ENCODE results near the gene RAB6C. TPM values are rescaled to one million over a fixed set of nuclear protein-coding genes. Genes with fewer than 3 reads are reported as not detected.
"Not testable (repeated sequence)": the region's sequence is repeated elsewhere in the genome, so short reads cannot be mapped to it uniquely, and the experiment has no call there.

RAB6C gene
- total and polyA plus RNA-seq, 10 of the 15 experiments (the other 5 are each of a cell fraction or from before 2014, with no cell fraction given) = not detected

DNA sequence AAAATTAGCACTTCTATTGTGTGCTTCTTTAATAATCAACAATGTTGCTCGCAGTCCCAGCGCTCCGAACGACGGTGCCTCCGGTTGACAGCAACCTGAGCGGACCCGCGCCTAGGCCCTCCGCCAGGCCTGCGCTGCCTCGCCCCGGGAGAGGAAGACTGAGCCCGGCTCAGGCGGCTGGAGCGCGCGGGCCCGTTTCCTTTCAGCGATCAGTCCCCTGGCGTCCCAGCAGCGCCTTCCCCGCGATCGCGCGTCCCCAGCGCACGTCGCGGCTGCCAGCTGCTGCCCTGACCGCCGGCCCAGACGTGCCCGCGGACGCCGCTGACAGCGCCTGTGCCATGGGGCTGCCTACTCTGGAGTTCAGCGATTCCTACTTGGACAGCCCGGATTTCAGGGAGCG lies 26.4 kb downstream of the RAB6C start:
- H3K27me3 ChIP-seq (replicated peaks in 1 of 2; ENCODE audit: control insufficient read depth in 2 of 2, insufficient read depth in 2 of 2, low read length in 1 of 2); BruUV-seq (replicated peaks); DNase-seq (ENCODE audit: low read depth, low spot score); H3K9me3 ChIP-seq (replicated peaks; ENCODE audit: control insufficient read depth, insufficient read depth, low read length); H3K79me2 ChIP-seq (ENCODE audit: control insufficient read depth, insufficient read depth, low read length); H3K4me3 ChIP-seq; intact Hi-C loops (cut with micrococcal nuclease; ENCODE audit: unreplicated experiment); SMC1A ChIA-PET (ENCODE audit: uncharacterized antibody, unreplicated experiment); RAD21 ChIA-PET (ENCODE audit: unreplicated experiment); H3K27ac ChIP-seq (ENCODE audit: control insufficient read depth, insufficient read depth); ATAC-seq; H3K4me1 ChIP-seq (ENCODE audit: control insufficient read depth, insufficient read depth, low read length); H3K9ac ChIP-seq (ENCODE audit: control insufficient read depth, insufficient read depth, low read length); FAIRE-seq; CTCF ChIA-PET; H4K20me1 ChIP-seq (ENCODE audit: control insufficient read depth, insufficient read depth); H3K4me2 ChIP-seq (ENCODE audit: control insufficient read depth, insufficient read depth); in situ Hi-C loops (cut with MboI); H2AFZ ChIP-seq (ENCODE audit: control insufficient read depth, low read depth, low read length); POLR2A ChIA-PET; H3K36me3 ChIP-seq (ENCODE audit: control insufficient read depth in 2 of 2, insufficient read depth in 2 of 2, low read length in 1 of 2): not testable (repeated sequence)
- WGBS (ENCODE audit: insufficient coverage, insufficient replicate concordance, low lambda C conversion rate, missing lambda C conversion rate) = 54% methylated on average over 26 of the region's 42 CpGs

GRCh38 chr2:130016701-130017100 lies 37.2 kb downstream of the RAB6C start:
- ATAC-seq; intact Hi-C loops (cut with micrococcal nuclease; ENCODE audit: unreplicated experiment); H3K9ac ChIP-seq (ENCODE audit: control insufficient read depth, insufficient read depth, low read length): not testable (repeated sequence)

DNA sequence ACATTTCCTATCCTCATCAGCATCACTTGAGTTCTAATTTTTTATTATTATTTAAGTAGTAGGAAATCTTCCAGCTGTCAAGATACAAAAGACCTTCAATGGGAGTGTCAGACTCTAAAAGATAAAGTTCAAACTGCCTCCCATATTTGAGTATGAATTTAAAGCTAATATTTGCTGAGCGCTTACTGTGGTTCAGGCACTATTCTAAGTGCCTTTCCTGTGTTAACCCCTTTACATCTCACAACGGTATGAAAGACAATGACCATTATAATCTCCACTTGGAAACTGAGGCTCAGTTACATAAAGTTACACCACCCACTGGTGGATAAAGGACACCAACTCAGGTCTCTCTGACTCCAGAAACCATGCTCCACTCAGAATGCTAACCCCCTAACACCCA lies 39.9 kb downstream of the RAB6C start:
- RAD21 ChIA-PET (ENCODE audit: unreplicated experiment) = no interaction called here
- SMC1A ChIA-PET (ENCODE audit: uncharacterized antibody, unreplicated experiment) = no interaction called here
- no peak for TF ChIP-seq ZBTB40 (IDR thresholded peaks at IDR 0.05; ENCODE audit: borderline replicate concordance)
- TF ChIP-seq TBL1XR1 (IDR thresholded peaks at IDR 0.05; ENCODE audit: low read depth, low read length) = no peak
- TF ChIP-seq EED (IDR thresholded peaks at IDR 0.05; ENCODE audit: low read depth) = no peak
- no peak for TF ChIP-seq RBBP5 (conservative IDR thresholded peaks at IDR 0.05)
- no peak for TF ChIP-seq RUNX3 (IDR thresholded peaks at IDR 0.05; ENCODE audit: low read length)
- no peak for TF ChIP-seq FOXM1 (IDR thresholded peaks at IDR 0.05; ENCODE audit: low read depth, low read length)
- TF ChIP-seq, protein P1, sequence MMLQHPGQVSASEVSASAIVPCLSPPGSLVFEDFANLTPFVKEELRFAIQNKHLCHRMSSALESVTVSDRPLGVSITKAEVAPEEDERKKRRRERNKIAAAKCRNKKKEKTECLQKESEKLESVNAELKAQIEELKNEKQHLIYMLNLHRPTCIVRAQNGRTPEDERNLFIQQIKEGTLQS (IDR thresholded peaks at IDR 0.05; ENCODE audit: borderline replicate concordance, extremely low read depth, low read depth, low read length) = no peak

More at GRCh38 chr2:130016701-130017100, 37.2 kb downstream of the RAB6C start:
- SMC1A ChIA-PET (ENCODE audit: uncharacterized antibody, unreplicated experiment); H3K4me2 ChIP-seq (ENCODE audit: control insufficient read depth, insufficient read depth); H3K27me3 ChIP-seq (replicated peaks in 1 of 2; ENCODE audit: control insufficient read depth in 2 of 2, insufficient read depth in 2 of 2, low read length in 1 of 2); H3K4me1 ChIP-seq (ENCODE audit: control insufficient read depth, insufficient read depth, low read length); CTCF ChIA-PET; H3K27ac ChIP-seq (ENCODE audit: control insufficient read depth, insufficient read depth); H3K79me2 ChIP-seq (ENCODE audit: control insufficient read depth, insufficient read depth, low read length); H3K4me3 ChIP-seq; H2AFZ ChIP-seq (ENCODE audit: control insufficient read depth, low read depth, low read length); H3K36me3 ChIP-seq (ENCODE audit: control insufficient read depth in 2 of 2, insufficient read depth in 2 of 2, low read length in 1 of 2); in situ Hi-C loops (cut with MboI); BruUV-seq (replicated peaks); POLR2A ChIA-PET; DNase-seq (ENCODE audit: low read depth, low spot score); FAIRE-seq; H4K20me1 ChIP-seq (ENCODE audit: control insufficient read depth, insufficient read depth); RAD21 ChIA-PET (ENCODE audit: unreplicated experiment); H3K9me3 ChIP-seq (replicated peaks; ENCODE audit: control insufficient read depth, insufficient read depth, low read length): not testable (repeated sequence)
- WGBS (ENCODE audit: insufficient coverage, insufficient replicate concordance, low lambda C conversion rate, missing lambda C conversion rate) = under 1% methylated on average over 5 of the region's 5 CpGs

More for the DNA sequence above, 39.9 kb downstream of the RAB6C start:
- FAIRE-seq = no peak
- Histone ChIP-seq H3K27me3 (replicated peaks in 1 of 2; ENCODE audit: control insufficient read depth in 2 of 2, insufficient read depth in 2 of 2, low read length in 1 of 2) (no peaks in the 10 kb centered on the region), H4K20me1 (ENCODE audit: control insufficient read depth, insufficient read depth) (no peaks in the 10 kb centered on the region), H3K79me2 (ENCODE audit: control insufficient read depth, insufficient read depth, low read length) (no peaks in the 10 kb centered on the region), H2AFZ (ENCODE audit: control insufficient read depth, low read depth, low read length) (no peak overlapping the region), H3K27ac (ENCODE audit: control insufficient read depth, insufficient read depth) (no peak overlapping the region), H3K36me3 (ENCODE audit: control insufficient read depth in 2 of 2, insufficient read depth in 2 of 2, low read length in 1 of 2) (no peaks in the 10 kb centered on the region), H3K4me2 (ENCODE audit: control insufficient read depth, insufficient read depth) (no peak overlapping the region), H3K4me3 (no peak overlapping the region), H3K9ac (ENCODE audit: control insufficient read depth, insufficient read depth, low read length) (no peak overlapping the region), H3K9me3 (replicated peaks; ENCODE audit: control insufficient read depth, insufficient read depth, low read length) (no peaks in the 10 kb centered on the region; the same call in 2 of the 3 replicates), H3K4me1 (ENCODE audit: control insufficient read depth, insufficient read depth, low read length) (no peaks in the 10 kb centered on the region)
- BruUV-seq (replicated peaks) = no TSS peak
- intact Hi-C loops (cut with micrococcal nuclease; ENCODE audit: unreplicated experiment) (no loop called here), in situ Hi-C loops (cut with MboI) (no loop called here)
- ChIA-PET POLR2A (no interaction called here), CTCF (no interaction called here)
- WGBS (ENCODE audit: insufficient coverage, insufficient replicate concordance, low lambda C conversion rate, missing lambda C conversion rate) = 29% methylated on average over 2 of the region's 2 CpGs
- DNase-seq (ENCODE audit: low read depth, low spot score) = no peak
- ATAC-seq = no peak

Measured in GM12878 (cell line).